Activated B cell treated with CpG ODN at 0.5 μM for 24 hours (primary cell): ENCODE measurements around the gene MAPK7. TPM values are rescaled to one million over a fixed set of nuclear protein-coding genes. Genes with fewer than 3 reads are reported as not detected.

Experiments used
- ATAC-seq: fragments of 200-7000 bp; cut with Tn5 transposase; one replicate; pipeline ENCODE4 v1.10.0; 2021; ENCODE audit warnings: low read depth, mild to moderate bottlenecking, moderate library complexity
- CTCF ChIA-PET: fragments of 350-600 bp; sonication (Branson Sonifier 250); formaldehyde crosslinking; loops from one replicate; lab custom pipeline; 2021; ENCODE audit warnings: antibody characterized with exemption; lab: Charles Lee
- POLR2A ChIA-PET: fragments of 350-600 bp; sonication (Branson Sonifier 250); formaldehyde crosslinking; loops from one replicate; lab custom pipeline; 2021; ENCODE audit warnings: antibody characterized with exemption; lab: Charles Lee
- DNase-seq: peaks from one replicate; pipeline ENCODE4 v3.0.0; 2022
- H3K27ac Mint-ChIP-seq: one replicate; pipeline ENCODE4 v1.8.0; 2020; ENCODE audit warnings: mixed read lengths
- H3K27me3 Mint-ChIP-seq: one replicate; pipeline ENCODE4 v1.8.0; 2021; ENCODE audit warnings: mixed read lengths
- H3K36me3 Mint-ChIP-seq: one replicate; pipeline ENCODE4 v1.8.0; 2021; ENCODE audit warnings: low read depth, mixed read lengths
- H3K4me1 Mint-ChIP-seq: one replicate; pipeline ENCODE4 v1.8.0; 2021; ENCODE audit warnings: mixed read lengths
- H3K4me3 Mint-ChIP-seq: one replicate; pipeline ENCODE4 v1.8.0; 2020; ENCODE audit warnings: mild to moderate bottlenecking, mixed read lengths
- H3K9me3 Mint-ChIP-seq: one replicate; pipeline ENCODE4 v1.8.0; 2020; ENCODE audit warnings: mixed read lengths
- CTCF ChIP-seq: fragments of 200-600 bp; IDR thresholded peaks from one replicate; pipeline ENCODE4 v1.8.0; 2022; ENCODE audit warnings: antibody characterized with exemption, mild to moderate bottlenecking
- intact Hi-C: fragments of 100-400 bp; cut with micrococcal nuclease; formaldehyde crosslinking; loops from one replicate; pipeline ENCODE4 v1.15.1; 2024
- total RNA-seq: library from RNA; stranded (reverse); gene quantifications from 2 replicates; pipeline ENCODE4 v1.2.3, GENCODE V29; 2022

Gene MAPK7
- total RNA-seq, 1 donor from 2014 or later: 24.0 TPM

- DNase-seq: no peak
- Mint-ChIP-seq H3K27me3 (peaks cover 5% of the 10 kb centered on the region), H3K9me3 (no peaks in the 10 kb centered on the region), H3K4me3 (no peak overlapping the region), H3K4me1 (no peaks in the 10 kb centered on the region), H3K36me3 (peaks cover 15% of the 10 kb centered on the region), H3K27ac (no peak overlapping the region)
- ATAC-seq: no peak
- ChIA-PET CTCF (interaction anchor here (0.7 to 1.6 kb wide), 2 partner anchors 11 to 26 kb away, joined by 3 read pairs; partner anchors contain the start of gene MAPK7), POLR2A (no interaction called here)
- intact Hi-C loops: no loop called here
- TF ChIP-seq CTCF: no peak
These were observed 10.8 kb downstream of the MAPK7 start for GRCh38 chr17:19388791-19389785.

GRCh38 chr17:19390951-19391350 lies 12.7 kb downstream of the MAPK7 start:
- DNase-seq (no peak), ATAC-seq (no peak)
- intact Hi-C loops: no loop called here
- no peaks in the 10 kb centered on the region for H3K36me3 Mint-ChIP-seq
- ChIA-PET CTCF (no interaction called here), POLR2A (no interaction called here)
- H3K27ac Mint-ChIP-seq: no peak overlapping the region
- H3K4me1 Mint-ChIP-seq: no peaks in the 10 kb centered on the region
- TF ChIP-seq CTCF: no peak
- H3K9me3 Mint-ChIP-seq: no peaks in the 10 kb centered on the region
- no peak overlapping the region for H3K4me3 Mint-ChIP-seq
- H3K27me3 Mint-ChIP-seq: peaks cover 5% of the 10 kb centered on the region

DNA sequence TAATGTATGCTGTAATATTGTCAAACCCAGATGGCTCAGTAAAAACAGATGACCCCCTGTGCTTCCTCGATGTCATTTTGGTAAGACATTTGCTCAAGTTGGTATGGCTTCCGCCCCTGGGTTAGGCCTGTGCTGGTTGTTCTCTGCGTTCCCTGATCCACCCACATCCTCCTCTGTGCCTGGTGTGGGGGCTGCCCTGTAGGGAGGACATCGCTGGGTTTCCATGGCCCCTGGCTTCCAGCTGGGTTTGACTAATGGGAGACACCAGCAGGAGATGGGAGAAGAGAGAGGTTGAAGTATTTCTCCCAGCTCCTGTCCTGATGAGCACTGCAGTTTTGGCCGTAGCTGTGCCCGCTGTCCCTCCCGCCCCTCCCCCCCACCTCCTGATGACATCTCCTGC lies 13.1 kb downstream of the MAPK7 start:
- H3K27ac Mint-ChIP-seq: no peak overlapping the region
- peaks cover 5% of the 10 kb centered on the region for H3K27me3 Mint-ChIP-seq
- H3K36me3 Mint-ChIP-seq: no peaks in the 10 kb centered on the region
- POLR2A ChIA-PET: no interaction called here
- no peak for TF ChIP-seq CTCF
- CTCF ChIA-PET: no interaction called here
- intact Hi-C loops: no loop called here
- H3K4me3 Mint-ChIP-seq: no peak overlapping the region
- ATAC-seq (no peak), DNase-seq (no peak)
- H3K4me1 Mint-ChIP-seq: no peaks in the 10 kb centered on the region
- no peaks in the 10 kb centered on the region for H3K9me3 Mint-ChIP-seq

DNA sequence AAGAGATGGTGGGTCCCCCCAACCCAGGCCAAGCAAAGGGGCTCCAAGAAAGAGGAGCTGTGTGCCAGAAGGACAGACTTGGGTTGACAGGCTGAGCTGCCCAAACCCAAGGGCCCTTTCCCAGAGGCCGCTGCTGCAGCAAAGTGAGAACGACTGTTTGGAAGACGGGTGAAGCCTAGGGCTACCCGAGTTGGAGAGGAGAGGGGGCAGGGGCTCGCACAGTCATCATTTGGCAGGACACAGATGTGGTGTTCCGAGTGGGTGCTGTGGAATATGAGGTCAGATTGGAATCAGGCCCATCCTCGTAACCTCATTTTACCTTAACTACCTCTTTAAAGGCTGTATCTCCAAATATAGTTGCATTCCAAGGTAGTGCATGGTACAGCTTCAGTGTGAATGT lies 14.0 kb downstream of the MAPK7 start:
- no peaks in the 10 kb centered on the region for H3K36me3 Mint-ChIP-seq
- CTCF ChIA-PET: no interaction called here
- no peak overlapping the region for H3K4me3 Mint-ChIP-seq
- no peak for ATAC-seq
- POLR2A ChIA-PET: no interaction called here
- H3K27ac Mint-ChIP-seq: no peak overlapping the region
- no peaks in the 10 kb centered on the region for H3K4me1 Mint-ChIP-seq
- H3K27me3 Mint-ChIP-seq: peaks cover 5% of the 10 kb centered on the region
- H3K9me3 Mint-ChIP-seq: no peaks in the 10 kb centered on the region
- TF ChIP-seq CTCF: no peak
- DNase-seq: no peak
- intact Hi-C loops: no loop called here

DNA sequence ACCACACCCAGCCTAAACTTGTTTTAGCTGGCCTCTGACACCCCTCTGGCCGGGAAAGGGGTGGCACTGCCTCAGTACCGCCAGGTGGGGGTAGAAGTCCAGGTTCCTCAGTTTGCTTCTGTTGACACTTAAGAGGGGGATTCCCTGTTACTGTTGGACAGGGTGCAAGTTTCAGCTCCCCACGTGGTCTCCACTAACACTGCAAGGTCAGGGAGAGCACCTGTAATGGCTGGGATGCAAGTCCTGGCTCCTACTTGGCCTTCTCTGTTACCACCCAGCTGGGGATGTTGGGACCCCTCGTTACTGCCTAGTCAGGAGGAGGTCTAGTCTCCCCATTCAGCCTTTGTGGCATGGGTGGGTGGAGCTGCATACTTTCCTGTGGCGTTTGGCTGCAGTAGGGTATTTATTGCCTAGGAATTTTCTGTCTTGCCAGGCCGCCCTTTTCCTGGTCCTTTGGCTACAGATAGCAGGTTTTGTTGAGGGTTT lies 19.3 kb downstream of the MAPK7 start:
- ChIA-PET POLR2A (no interaction called here), CTCF (no interaction called here)
- no peak for ATAC-seq
- Mint-ChIP-seq H3K36me3 (no peaks in the 10 kb centered on the region), H3K4me1 (no peaks in the 10 kb centered on the region), H3K4me3 (no peak overlapping the region), H3K27me3 (peaks cover 5% of the 10 kb centered on the region), H3K27ac (no peak overlapping the region), H3K9me3 (no peaks in the 10 kb centered on the region)
- intact Hi-C loops: no loop called here
- no peak for DNase-seq
- no peak for TF ChIP-seq CTCF
